ENCODE measurements around the gene CA10. TPM values are rescaled to one million over a fixed set of nuclear protein-coding genes. Genes with fewer than 3 reads are reported as not detected.

The CA10 gene
- total and polyA plus RNA-seq, 2 of the 4 experiments (the other 2 are of a cell fraction): not detected

DNA sequence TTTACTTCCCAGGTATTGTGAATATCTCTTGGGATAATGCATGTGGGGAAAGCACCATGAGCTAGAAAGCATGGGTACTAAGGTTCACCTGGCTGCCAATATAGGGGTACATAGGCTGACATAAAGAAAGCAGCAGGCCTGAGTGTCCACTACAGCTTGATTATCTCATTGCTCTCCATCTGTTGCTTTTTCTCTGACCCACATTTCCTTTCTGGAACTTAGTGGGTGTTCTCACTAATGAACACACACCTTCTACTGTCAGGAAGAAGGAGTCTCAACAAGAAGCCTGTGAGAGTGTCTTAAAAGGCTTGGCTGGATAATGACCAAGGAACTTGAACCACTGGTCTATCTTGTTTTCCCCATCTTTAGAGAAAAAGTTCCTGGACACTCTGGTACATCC lies 62.5 kb downstream of the CA10 start:
- no peak for DNase-seq
- Histone ChIP-seq H4K8ac (ENCODE audit: low read depth in 2 of 2, low read length in 2 of 2) (no peak overlapping the region), H3K23ac (ENCODE audit: low read depth, low read length) (no peak overlapping the region), H4K91ac (ENCODE audit: insufficient read depth, low read depth, low read length) (no peak overlapping the region), H3K4me3 (ENCODE audit: insufficient read depth, low read depth, low read length) (no peak overlapping the region), H2AFZ (replicated peaks; ENCODE audit: low read length, poor library complexity) (no peak overlapping the region), H3K14ac (replicated peaks; ENCODE audit: low read depth, low read length) (no peak overlapping the region), H3K4me2 (ENCODE audit: low read depth, low read length) (no peak overlapping the region), H2BK120ac (ENCODE audit: low read depth, low read length) (no peak overlapping the region), H3K56ac (ENCODE audit: extremely low read depth, insufficient read depth, low read length) (no peak overlapping the region), H3K9ac (ENCODE audit: low read depth, low read length) (no peak overlapping the region), H3K4ac (ENCODE audit: low read depth, low read length) (no peak overlapping the region), H3K27ac (ENCODE audit: insufficient read depth, low read length) (no peak overlapping the region), H3K9me1 (ENCODE audit: insufficient read depth, low read length) (no peaks in the 10 kb centered on the region), H2AK9ac (replicated peaks; ENCODE audit: low read depth, low read length, poor library complexity) (no peak overlapping the region), H3K9me3 (ENCODE audit: control insufficient read depth, insufficient read depth, low read length) (peaks cover 7% of the 10 kb centered on the region), H4K5ac (ENCODE audit: low read depth, low read length) (no peak overlapping the region), H3K79me1 (ENCODE audit: low read depth in 1 of 2, low read length in 2 of 2) (no peaks in the 10 kb centered on the region), H3K27me3 (ENCODE audit: control insufficient read depth, insufficient read depth, low read length) (no peaks in the 10 kb centered on the region), H3K36me3 (ENCODE audit: control insufficient read depth, insufficient read depth, low read length) (no peaks in the 10 kb centered on the region), H3K4me1 (ENCODE audit: control insufficient read depth, insufficient read depth, low read length) (no peaks in the 10 kb centered on the region), H4K20me1 (ENCODE audit: insufficient read depth, low read length) (no peaks in the 10 kb centered on the region), H2AK5ac (ENCODE audit: low read depth, low read length) (no peak overlapping the region), H2BK5ac (ENCODE audit: low read depth, low read length, poor library complexity, severe bottlenecking) (no peak overlapping the region), H2BK15ac (ENCODE audit: low read depth, low read length) (no peak overlapping the region), H2BK20ac (ENCODE audit: low read depth, low read length) (no peak overlapping the region), H3K18ac (ENCODE audit: low read depth, low read length) (no peak overlapping the region)
- intact Hi-C loops (cut with micrococcal nuclease): no loop called here
- ChIA-PET POLR2A (ENCODE audit: unreplicated experiment) (no interaction called here), CTCF (no interaction called here)
- BruUV-seq (replicated peaks): no TSS peak
- dilution Hi-C loops (cut with HindIII; ENCODE audit: low sequenced_read_pairs, unreplicated experiment): no loop called here
- TF ChIP-seq RCOR1 (IDR thresholded peaks at IDR 0.05; ENCODE audit: insufficient replicate concordance, low read length): no peak
- TF ChIP-seq MXI1 (IDR thresholded peaks at IDR 0.05; ENCODE audit: borderline replicate concordance, low read depth, low read length): no peak
- no peak for TF ChIP-seq NFE2L2 (IDR thresholded peaks at IDR 0.05; ENCODE audit: low read depth, low read length)
- TF ChIP-seq, protein P1, sequence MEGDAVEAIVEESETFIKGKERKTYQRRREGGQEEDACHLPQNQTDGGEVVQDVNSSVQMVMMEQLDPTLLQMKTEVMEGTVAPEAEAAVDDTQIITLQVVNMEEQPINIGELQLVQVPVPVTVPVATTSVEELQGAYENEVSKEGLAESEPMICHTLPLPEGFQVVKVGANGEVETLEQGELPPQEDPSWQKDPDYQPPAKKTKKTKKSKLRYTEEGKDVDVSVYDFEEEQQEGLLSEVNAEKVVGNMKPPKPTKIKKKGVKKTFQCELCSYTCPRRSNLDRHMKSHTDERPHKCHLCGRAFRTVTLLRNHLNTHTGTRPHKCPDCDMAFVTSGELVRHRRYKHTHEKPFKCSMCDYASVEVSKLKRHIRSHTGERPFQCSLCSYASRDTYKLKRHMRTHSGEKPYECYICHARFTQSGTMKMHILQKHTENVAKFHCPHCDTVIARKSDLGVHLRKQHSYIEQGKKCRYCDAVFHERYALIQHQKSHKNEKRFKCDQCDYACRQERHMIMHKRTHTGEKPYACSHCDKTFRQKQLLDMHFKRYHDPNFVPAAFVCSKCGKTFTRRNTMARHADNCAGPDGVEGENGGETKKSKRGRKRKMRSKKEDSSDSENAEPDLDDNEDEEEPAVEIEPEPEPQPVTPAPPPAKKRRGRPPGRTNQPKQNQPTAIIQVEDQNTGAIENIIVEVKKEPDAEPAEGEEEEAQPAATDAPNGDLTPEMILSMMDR (conservative IDR thresholded peaks at IDR 0.05; ENCODE audit: low read depth, low read length): no peak
- TF ChIP-seq, protein P2, sequence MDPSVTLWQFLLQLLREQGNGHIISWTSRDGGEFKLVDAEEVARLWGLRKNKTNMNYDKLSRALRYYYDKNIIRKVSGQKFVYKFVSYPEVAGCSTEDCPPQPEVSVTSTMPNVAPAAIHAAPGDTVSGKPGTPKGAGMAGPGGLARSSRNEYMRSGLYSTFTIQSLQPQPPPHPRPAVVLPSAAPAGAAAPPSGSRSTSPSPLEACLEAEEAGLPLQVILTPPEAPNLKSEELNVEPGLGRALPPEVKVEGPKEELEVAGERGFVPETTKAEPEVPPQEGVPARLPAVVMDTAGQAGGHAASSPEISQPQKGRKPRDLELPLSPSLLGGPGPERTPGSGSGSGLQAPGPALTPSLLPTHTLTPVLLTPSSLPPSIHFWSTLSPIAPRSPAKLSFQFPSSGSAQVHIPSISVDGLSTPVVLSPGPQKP (IDR thresholded peaks at IDR 0.05; ENCODE audit: borderline replicate concordance, low read depth, low read length): no peak
- TF ChIP-seq RAD21 (IDR thresholded peaks at IDR 0.05; ENCODE audit: low read length): no peak
- no peak for TF ChIP-seq FOS (IDR thresholded peaks at IDR 0.05; ENCODE audit: low read depth, low read length)
- no peak for TF ChIP-seq RFX5 (IDR thresholded peaks at IDR 0.05; ENCODE audit: low read depth, low read length)
- TF ChIP-seq BHLHE40 (IDR thresholded peaks at IDR 0.05; ENCODE audit: low read depth, low read length): no peak
- in situ Hi-C loops (cut with MboI; ENCODE audit: low sequenced_read_pairs): no loop called here
- no peak for ATAC-seq (ENCODE audit: low read depth)
